Measurements from ENCODE around the gene UBAC1.

The UBAC1 gene

GRCh38 chr9:135965124-135965756, 4.1 kb upstream of the UBAC1 start:
- H3K4me3 ChIP-seq (ENCODE audit: low read depth, low read length): no peak overlapping the region
- no peak for DNase-seq (ENCODE audit: low read depth)
- TF ChIP-seq CTCF (IDR thresholded peaks at IDR 0.05; ENCODE audit: insufficient read depth, low read depth, low read length, missing control alignments): no peak

GRCh38 chr9:135963938-135964337, 2.8 kb upstream of the UBAC1 start:
- no peak for TF ChIP-seq CTCF (IDR thresholded peaks at IDR 0.05; ENCODE audit: insufficient read depth, low read depth, low read length, missing control alignments)
- DNase-seq (ENCODE audit: low read depth): no peak
- H3K4me3 ChIP-seq (ENCODE audit: low read depth, low read length): no peak overlapping the region

- DNase-seq (ENCODE audit: low read depth): no peak
- no peak overlapping the region for H3K4me3 ChIP-seq (ENCODE audit: low read depth, low read length)
- no peak for TF ChIP-seq CTCF (IDR thresholded peaks at IDR 0.05; ENCODE audit: insufficient read depth, low read depth, low read length, missing control alignments)
Measured at GRCh38 chr9:135963338-135963737, 2.2 kb upstream of the UBAC1 start.

- no peak overlapping the region for H3K4me3 ChIP-seq (ENCODE audit: low read depth, low read length)
- no peak for TF ChIP-seq CTCF (IDR thresholded peaks at IDR 0.05; ENCODE audit: insufficient read depth, low read depth, low read length, missing control alignments)
- no peak for DNase-seq (ENCODE audit: low read depth)
Measured at GRCh38 chr9:135962696-135963307, 1.6 kb upstream of the UBAC1 start.

- DNase-seq (ENCODE audit: low read depth): no peak
- TF ChIP-seq CTCF (IDR thresholded peaks at IDR 0.05; ENCODE audit: insufficient read depth, low read depth, low read length, missing control alignments): no peak
- no peak overlapping the region; the same call in 1 of the 2 replicates for H3K4me3 ChIP-seq (ENCODE audit: low read depth, low read length)
Measured at GRCh38 chr9:135961811-135962695, 880 bp upstream of the UBAC1 start.

GRCh38 chr9:135960411-135961276, 529 bp downstream of the UBAC1 start:
- no peak for TF ChIP-seq CTCF (IDR thresholded peaks at IDR 0.05; ENCODE audit: insufficient read depth, low read depth, low read length, missing control alignments)
- H3K4me3 ChIP-seq (ENCODE audit: low read depth, low read length): peak overlapping the region; percentile 63
- no peak for DNase-seq (ENCODE audit: low read depth)
